GM12878 (cell line): ENCODE measurements around the gene ZNF428.

Source experiments
- CTCF ChIP-seq, 3 experiments: IDR thresholded peaks in 2 of 3; conservative IDR thresholded peaks in 1 of 3; 2 replicates each; pipeline ENCODE4 v1.5.1; 2011; ENCODE audit warnings: low read depth in 3 of 3, low read length in 3 of 3, mild to moderate bottlenecking in 3 of 3, control low read depth in 2 of 3, moderate library complexity in 2 of 3, inconsistent platforms in 1 of 3, mixed read lengths in 1 of 3; ENCODE audit not compliant: control insufficient read depth in 2 of 3, insufficient read depth in 1 of 3; ENCODE audit errors: extremely low read depth in 1 of 3
- POLR2A ChIP-seq: IDR thresholded peaks from 2 replicates; pipeline ENCODE4 v1.6.1; 2011; ENCODE audit warnings: low read depth, mild to moderate bottlenecking, low read length
- TBL1XR1 ChIP-seq: IDR thresholded peaks from 2 replicates; pipeline ENCODE4 v1.6.1; 2012; ENCODE audit warnings: low read depth, low read length, improper control_type of control experiment
- TCF12 ChIP-seq: IDR thresholded peaks from 2 replicates; pipeline ENCODE4 v1.6.1; 2011; ENCODE audit warnings: low read depth, mild to moderate bottlenecking, low read length

DNA sequence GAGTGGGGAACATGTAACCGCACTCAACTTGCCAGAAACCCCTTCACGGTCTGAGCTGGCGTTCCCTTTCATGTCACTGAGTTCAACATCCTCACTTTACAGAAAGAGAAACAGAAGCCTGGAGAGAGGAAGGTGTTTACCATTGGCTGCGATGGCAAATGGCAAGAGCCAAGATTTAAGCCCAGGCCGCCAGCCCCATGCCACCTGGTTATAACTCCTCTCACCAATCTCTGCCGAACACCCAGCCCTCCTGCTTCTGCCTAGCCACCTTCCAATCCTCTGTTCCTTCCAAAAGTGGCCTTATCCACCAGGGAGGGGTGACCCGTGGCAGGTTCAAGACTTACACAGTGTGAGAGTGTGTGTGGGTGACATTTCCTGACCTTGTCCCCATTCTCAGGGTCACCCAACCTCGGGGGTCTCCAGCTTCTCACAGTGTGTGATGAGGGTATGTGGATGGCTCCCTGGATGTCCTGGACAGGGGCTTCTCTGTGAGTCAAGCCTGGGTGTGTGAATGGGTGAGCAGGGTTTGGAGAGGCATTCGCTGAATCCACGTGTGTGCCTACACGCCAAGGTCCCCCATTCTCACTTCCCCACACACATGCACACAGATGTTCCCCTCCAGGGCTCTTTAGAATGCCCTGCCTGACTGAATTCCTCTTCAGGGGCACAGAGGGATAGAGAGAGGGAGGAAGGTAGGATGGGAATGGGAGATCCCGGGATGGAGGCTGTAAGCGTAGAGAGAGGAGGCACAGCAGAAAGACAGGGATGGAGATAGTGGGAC is 19.0 kb upstream of the ZNF428 start:
- TF ChIP-seq POLR2A (no peak), CTCF (IDR thresholded peaks at IDR 0.05 in 2 of 3, conservative IDR thresholded peaks at IDR 0.05 in 1 of 3; ENCODE audit: control insufficient read depth in 2 of 3, extremely low read depth in 1 of 3, insufficient read depth in 1 of 3, low read depth in 3 of 3, low read length in 3 of 3) (no peak), TBL1XR1 (no peak), TCF12 (no peak)
